Measurements from ENCODE around the gene INPPL1. TPM values are rescaled to one million over a fixed set of nuclear protein-coding genes. Genes with fewer than 3 reads are reported as not detected.

INPPL1 gene
- total RNA-seq, 2 donors from 2014 or later, result 85.0 to 142 TPM

- H3K9me3 ChIP-seq, result no peaks in the 10 kb centered on the region
- no peak for DNase-seq (ENCODE audit: low spot score)
- H3K27me3 ChIP-seq (replicated peaks; ENCODE audit: insufficient read depth), result no peaks in the 10 kb centered on the region
- WGBS, result 86% methylated on average over 2 of the region's 2 CpGs
- H3K4me1 ChIP-seq (replicated peaks), result no peaks in the 10 kb centered on the region
- no peak overlapping the region for H3K4me3 ChIP-seq
- H3K36me3 ChIP-seq, result no peaks in the 10 kb centered on the region
- intact Hi-C loops (cut with DNase I), result no loop called here
- no peak overlapping the region for H3K27ac ChIP-seq
- TF ChIP-seq POLR2A (IDR thresholded peaks at IDR 0.05) (no peak), POLR2AphosphoS5 (IDR thresholded peaks at IDR 0.05) (no peak), CTCF (IDR thresholded peaks at IDR 0.05) (no peak)
These were observed 59.4 kb downstream of the INPPL1 start for GRCh38 chr11:72283947-72284346.

- WGBS, result 87% methylated on average over 2 of the region's 2 CpGs
These were observed 62.7 kb downstream of the INPPL1 start for GRCh38 chr11:72287293-72287692.

More at GRCh38 chr11:72287293-72287692, 62.7 kb downstream of the INPPL1 start:
- TF ChIP-seq POLR2AphosphoS5 (IDR thresholded peaks at IDR 0.05), result no peak
- no peak for TF ChIP-seq CTCF (IDR thresholded peaks at IDR 0.05)
- TF ChIP-seq POLR2A (IDR thresholded peaks at IDR 0.05), result no peak
- DNase-seq (ENCODE audit: low spot score), result no peak
- no peaks in the 10 kb centered on the region for H3K36me3 ChIP-seq
- no peaks in the 10 kb centered on the region for H3K9me3 ChIP-seq
- intact Hi-C loops (cut with DNase I), result no loop called here
- H3K27me3 ChIP-seq (replicated peaks; ENCODE audit: insufficient read depth), result no peaks in the 10 kb centered on the region
- H3K4me1 ChIP-seq (replicated peaks), result no peaks in the 10 kb centered on the region
- H3K4me3 ChIP-seq, result no peak overlapping the region
- no peak overlapping the region for H3K27ac ChIP-seq

Other genes starting within 250 kb of the INPPL1 start
- gene IL18BP, start 225.9 kb upstream of the INPPL1 start, total RNA-seq, result 10 to 100 TPM in 1 of 2 donors, 1 to 10 TPM in 1; 3.1 to 13.9 TPM
- gene NUMA1, start 144.2 kb upstream of the INPPL1 start, total RNA-seq, result 100 to 1,000 TPM; 623 to 712 TPM
- gene LRRC51, start 143.9 kb upstream of the INPPL1 start, total RNA-seq, result 10 to 100 TPM; 13.1 to 25.1 TPM
- gene LAMTOR1, start 121.5 kb upstream of the INPPL1 start, total RNA-seq, result 100 to 1,000 TPM; 128 to 230 TPM
- gene TOMT, start 118.8 kb upstream of the INPPL1 start, total RNA-seq, result not detected
- gene ANAPC15, start 112.1 kb upstream of the INPPL1 start, total RNA-seq, result 10 to 100 TPM; 28.9 to 54.2 TPM
- not detected for gene FOLR3, start 89.0 kb upstream of the INPPL1 start, total RNA-seq
- 1 to 10 TPM in 1 of 2 donors, not detected in 1; 8.9 TPM for gene FOLR1, start 32.6 kb upstream of the INPPL1 start, total RNA-seq
- gene FOLR2, start 8.0 kb upstream of the INPPL1 start, total RNA-seq, result 10 to 100 TPM in 1 of 2 donors, under 1 TPM in 1; 0.87 to 23.9 TPM
- gene PHOX2A, start 19.4 kb downstream of the INPPL1 start, total RNA-seq, result under 1 TPM in 1 of 2 donors, not detected in 1; 0.40 TPM
- 10 to 100 TPM; 14.9 to 47.0 TPM for gene CLPB, start 209.8 kb downstream of the INPPL1 start, total RNA-seq

All from prostate gland (tissue), 2 donors.